Astrocyte (in vitro differentiated cells and primary cell): ENCODE measurements around the gene CSTF1. TPM values are rescaled to one million over a fixed set of nuclear protein-coding genes. Genes with fewer than 3 reads are reported as not detected.

Experiments used
- DNase-seq: peaks from one replicate; pipeline ENCODE4 v3.0.0-alpha.2; 2010; ENCODE audit warnings: low read depth
- FAIRE-seq: peaks from 2 replicates; lab custom pipeline; 2011; peaks lifted over from hg19 to GRCh38; lab: Jason Lieb, UNC
- H2AFZ ChIP-seq: 2 replicates; pipeline ENCODE4 v1.6.0; 2012; ENCODE audit warnings: low read depth, low read length, inconsistent platforms
- H3K27ac ChIP-seq: 2 replicates; pipeline ENCODE4 v1.5.1; 2011; ENCODE audit warnings: low read depth, low read length, inconsistent platforms
- H3K27me3 ChIP-seq: 2 replicates; pipeline ENCODE4 v1.6.0; 2011; ENCODE audit warnings: low read length, inconsistent platforms; ENCODE audit not compliant: insufficient read depth
- H3K36me3 ChIP-seq: 2 replicates; pipeline ENCODE4 v1.5.1; 2011; ENCODE audit warnings: low read length, inconsistent platforms; ENCODE audit not compliant: insufficient read depth
- H3K4me1 ChIP-seq: 2 replicates; pipeline ENCODE4 v1.5.1; 2011; ENCODE audit warnings: low read length, inconsistent platforms; ENCODE audit not compliant: insufficient read depth
- H3K4me2 ChIP-seq: 2 replicates; pipeline ENCODE4 v1.6.0; 2012; ENCODE audit warnings: low read length, inconsistent platforms
- H3K4me3 ChIP-seq: 2 replicates; pipeline ENCODE4 v1.5.1; 2011; ENCODE audit warnings: low read depth, mild to moderate bottlenecking, low read length, inconsistent platforms; ENCODE audit not compliant: insufficient read depth
- H3K79me2 ChIP-seq: 2 replicates; pipeline ENCODE4 v1.6.0; 2012; ENCODE audit warnings: mild to moderate bottlenecking, low read length, inconsistent platforms; ENCODE audit not compliant: insufficient read depth
- H3K9ac ChIP-seq: 2 replicates; pipeline ENCODE4 v1.6.0; 2012; ENCODE audit warnings: mild to moderate bottlenecking, low read length, inconsistent platforms
- H3K9me3 ChIP-seq: 2 replicates; pipeline ENCODE4 v1.5.1; 2012; ENCODE audit warnings: low read depth, mild to moderate bottlenecking, low read length, inconsistent platforms; ENCODE audit not compliant: insufficient read depth
- H4K20me1 ChIP-seq: 2 replicates; pipeline ENCODE4 v1.6.0; 2012; ENCODE audit warnings: low read length, inconsistent platforms; ENCODE audit not compliant: insufficient read depth
- H3K27ac Mint-ChIP-seq: one replicate; pipeline ENCODE4 v1.8.0; 2021; ENCODE audit warnings: mild to moderate bottlenecking, mixed read lengths; ENCODE audit not compliant: unreplicated experiment
- H3K27me3 Mint-ChIP-seq: one replicate; pipeline ENCODE4 v1.8.0; 2021; ENCODE audit warnings: low read depth, mixed read lengths; ENCODE audit not compliant: unreplicated experiment
- H3K36me3 Mint-ChIP-seq: one replicate; pipeline ENCODE4 v1.8.0; 2021; ENCODE audit warnings: low read depth, mixed read lengths; ENCODE audit not compliant: unreplicated experiment
- H3K4me1 Mint-ChIP-seq: one replicate; pipeline ENCODE4 v1.8.0; 2021; ENCODE audit warnings: low read depth, mixed read lengths; ENCODE audit not compliant: unreplicated experiment
- H3K4me3 Mint-ChIP-seq: one replicate; pipeline ENCODE4 v1.8.0; 2021; ENCODE audit warnings: mild to moderate bottlenecking, moderate library complexity, mixed read lengths; ENCODE audit not compliant: unreplicated experiment
- H3K9me3 Mint-ChIP-seq: one replicate; pipeline ENCODE4 v1.8.0; 2021; ENCODE audit warnings: mild to moderate bottlenecking, mixed read lengths; ENCODE audit not compliant: unreplicated experiment
- EZH2 ChIP-seq: IDR thresholded peaks from 2 replicates; pipeline ENCODE4 v1.6.1; 2012; ENCODE audit warnings: mild to moderate bottlenecking, low read length, inconsistent platforms; ENCODE audit not compliant: insufficient read depth
- total RNA-seq: library from RNA; stranded (reverse); gene quantifications from 2 replicates; pipeline ENCODE4 v1.2.1, GENCODE V29; 2021
- TF ChIP-seq, protein P1 (sequence below): IDR thresholded peaks from 2 replicates; pipeline ENCODE4 v1.5.1; 2011; ENCODE audit warnings: low read depth, mild to moderate bottlenecking, inconsistent platforms, low read length, moderate library complexity; ENCODE audit not compliant: insufficient read depth

CSTF1 gene
- total RNA-seq, 1 donor from 2014 or later: 30.3 TPM

DNA sequence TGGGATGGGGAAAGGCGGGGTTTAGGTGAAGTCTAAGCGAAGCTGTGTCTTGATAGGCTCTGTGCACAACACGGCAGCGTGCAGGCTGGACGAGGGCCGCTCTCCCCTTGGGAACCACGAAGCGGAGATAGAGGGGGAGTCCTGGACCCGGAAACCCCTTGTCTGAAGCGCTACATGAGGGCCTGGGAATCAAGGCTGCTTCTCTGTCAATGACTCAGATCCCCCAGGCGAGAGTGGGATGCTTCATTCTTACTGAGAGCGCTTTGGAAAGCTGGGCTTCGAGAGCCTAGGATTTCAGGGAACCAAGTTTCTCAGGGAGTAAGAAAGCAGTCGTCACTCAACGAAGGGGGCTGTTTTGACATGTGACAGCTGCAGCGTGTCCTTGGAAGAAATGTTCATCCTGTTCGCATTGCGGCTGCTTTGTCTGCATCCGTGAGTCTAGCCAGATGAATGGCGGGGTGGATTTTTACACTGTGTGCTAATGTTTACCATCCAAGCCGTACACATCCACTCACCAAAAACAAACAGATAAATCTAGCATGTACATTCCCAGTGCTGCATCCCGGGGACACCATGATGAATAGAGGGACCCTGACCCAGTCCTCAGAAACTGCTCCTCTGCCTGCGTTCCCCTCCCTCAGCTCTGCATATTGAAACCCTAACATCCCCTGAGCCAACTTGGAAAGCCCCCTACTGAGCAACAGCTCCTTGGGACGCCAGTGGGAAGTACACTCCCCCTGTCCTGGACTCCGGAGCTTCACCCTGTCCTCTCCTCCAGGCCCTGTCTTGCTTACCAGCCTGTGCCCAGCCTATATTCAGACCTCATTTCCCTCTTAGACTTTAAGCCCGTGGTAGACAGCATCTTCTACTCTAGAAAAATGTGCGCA, 51.5 kb downstream of the CSTF1 start:
- Histone ChIP-seq H3K9ac (peak overlapping the region; percentile 43), H3K4me1 (peaks cover 25% of the 10 kb centered on the region), H3K36me3 (no peaks in the 10 kb centered on the region), H2AFZ (peak overlapping the region; percentile 67), H3K79me2 (no peaks in the 10 kb centered on the region), H3K4me3 (no peak overlapping the region), H3K27ac (peak overlapping the region; percentile 5), H3K9me3 (no peaks in the 10 kb centered on the region), H3K4me2 (peak overlapping the region; percentile 20), H3K27me3 (no peaks in the 10 kb centered on the region), H4K20me1 (no peaks in the 10 kb centered on the region)
- FAIRE-seq (no peak), DNase-seq (peak; percentile 32)
- Mint-ChIP-seq H3K9me3 (no peaks in the 10 kb centered on the region), H3K27ac (no peak overlapping the region), H3K36me3 (peaks cover 2% of the 10 kb centered on the region), H3K4me1 (peaks cover 16% of the 10 kb centered on the region), H3K4me3 (no peak overlapping the region), H3K27me3 (peaks cover 7% of the 10 kb centered on the region)
- TF ChIP-seq, protein P1, sequence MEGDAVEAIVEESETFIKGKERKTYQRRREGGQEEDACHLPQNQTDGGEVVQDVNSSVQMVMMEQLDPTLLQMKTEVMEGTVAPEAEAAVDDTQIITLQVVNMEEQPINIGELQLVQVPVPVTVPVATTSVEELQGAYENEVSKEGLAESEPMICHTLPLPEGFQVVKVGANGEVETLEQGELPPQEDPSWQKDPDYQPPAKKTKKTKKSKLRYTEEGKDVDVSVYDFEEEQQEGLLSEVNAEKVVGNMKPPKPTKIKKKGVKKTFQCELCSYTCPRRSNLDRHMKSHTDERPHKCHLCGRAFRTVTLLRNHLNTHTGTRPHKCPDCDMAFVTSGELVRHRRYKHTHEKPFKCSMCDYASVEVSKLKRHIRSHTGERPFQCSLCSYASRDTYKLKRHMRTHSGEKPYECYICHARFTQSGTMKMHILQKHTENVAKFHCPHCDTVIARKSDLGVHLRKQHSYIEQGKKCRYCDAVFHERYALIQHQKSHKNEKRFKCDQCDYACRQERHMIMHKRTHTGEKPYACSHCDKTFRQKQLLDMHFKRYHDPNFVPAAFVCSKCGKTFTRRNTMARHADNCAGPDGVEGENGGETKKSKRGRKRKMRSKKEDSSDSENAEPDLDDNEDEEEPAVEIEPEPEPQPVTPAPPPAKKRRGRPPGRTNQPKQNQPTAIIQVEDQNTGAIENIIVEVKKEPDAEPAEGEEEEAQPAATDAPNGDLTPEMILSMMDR: no peak
- no peak for TF ChIP-seq EZH2

DNA sequence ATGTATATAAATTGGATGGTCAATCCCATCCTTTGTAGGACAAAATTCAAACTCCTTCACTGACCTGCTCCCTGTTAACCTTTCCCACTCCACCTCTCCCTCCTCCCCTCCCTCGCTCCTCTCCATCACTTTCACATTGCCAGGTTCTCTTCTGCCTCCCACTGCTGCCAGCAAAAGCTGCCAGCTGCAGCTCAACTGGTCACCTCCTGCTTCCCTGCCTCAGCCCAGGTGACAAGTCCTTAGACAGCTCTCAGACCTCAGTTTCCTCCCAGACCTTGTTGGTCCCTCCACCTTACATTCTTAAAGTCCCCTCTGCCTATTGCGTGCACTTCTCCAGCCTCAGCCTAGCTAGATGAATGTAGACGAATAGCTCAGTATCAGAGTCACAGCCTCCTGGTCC, 52.7 kb downstream of the CSTF1 start:
- FAIRE-seq: no peak
- H3K9me3 ChIP-seq: no peaks in the 10 kb centered on the region
- no peak overlapping the region for H3K27ac Mint-ChIP-seq
- no peaks in the 10 kb centered on the region for H3K36me3 ChIP-seq
- TF ChIP-seq EZH2: no peak
- TF ChIP-seq, protein P1: no peak
- H3K4me1 Mint-ChIP-seq: peaks cover 11% of the 10 kb centered on the region
- H3K9me3 Mint-ChIP-seq: no peaks in the 10 kb centered on the region
- no peak overlapping the region for H3K4me3 ChIP-seq
- H3K27ac ChIP-seq: no peak overlapping the region
- H3K9ac ChIP-seq: no peak overlapping the region
- no peaks in the 10 kb centered on the region for H3K79me2 ChIP-seq
- H3K4me3 Mint-ChIP-seq: no peak overlapping the region
- H3K36me3 Mint-ChIP-seq: peaks cover 2% of the 10 kb centered on the region
- no peak for DNase-seq
- H3K4me1 ChIP-seq: peaks cover 13% of the 10 kb centered on the region
- no peaks in the 10 kb centered on the region for H4K20me1 ChIP-seq
- no peaks in the 10 kb centered on the region for H3K27me3 ChIP-seq
- no peak overlapping the region for H3K4me2 ChIP-seq
- peaks cover 7% of the 10 kb centered on the region for H3K27me3 Mint-ChIP-seq
- H2AFZ ChIP-seq: no peak overlapping the region

GRCh38 chr20:56445540-56445939, 53.1 kb downstream of the CSTF1 start:
- H3K4me3 ChIP-seq: no peak overlapping the region
- DNase-seq (no peak), FAIRE-seq (no peak)
- H3K4me1 Mint-ChIP-seq: peaks cover 7% of the 10 kb centered on the region
- H3K27ac Mint-ChIP-seq: no peak overlapping the region
- no peaks in the 10 kb centered on the region for H3K79me2 ChIP-seq
- TF ChIP-seq, protein P1: no peak
- TF ChIP-seq EZH2: no peak
- no peaks in the 10 kb centered on the region for H4K20me1 ChIP-seq
- no peak overlapping the region for H3K4me2 ChIP-seq
- peaks cover 7% of the 10 kb centered on the region for H3K27me3 Mint-ChIP-seq
- H3K36me3 ChIP-seq: no peaks in the 10 kb centered on the region
- H3K4me1 ChIP-seq: peaks cover 9% of the 10 kb centered on the region
- peaks cover 2% of the 10 kb centered on the region for H3K36me3 Mint-ChIP-seq
- H3K27me3 ChIP-seq: no peaks in the 10 kb centered on the region
- no peak overlapping the region for H3K9ac ChIP-seq
- no peak overlapping the region for H3K27ac ChIP-seq
- no peak overlapping the region for H2AFZ ChIP-seq
- no peak overlapping the region for H3K4me3 Mint-ChIP-seq
- no peaks in the 10 kb centered on the region for H3K9me3 Mint-ChIP-seq
- H3K9me3 ChIP-seq: no peaks in the 10 kb centered on the region
